Endodermal cell (in vitro differentiated cells): ENCODE data around the gene PRUNE2. TPM values are rescaled to one million over a fixed set of nuclear protein-coding genes. Genes with fewer than 3 reads are reported as not detected.

Source experiments
- DNase-seq: peaks from one replicate; pipeline ENCODE4 v3.0.0-alpha.2; 2017
- H3K27ac ChIP-seq: 2 replicates; pipeline ENCODE4 v1.5.1; 2013; ENCODE audit warnings: mild to moderate bottlenecking, low read depth, low read length, moderate library complexity
- H3K27me3 ChIP-seq: 2 replicates; pipeline ENCODE4 v1.6.1; 2013; ENCODE audit warnings: mild to moderate bottlenecking, low read length, moderate library complexity; ENCODE audit not compliant: insufficient read depth, control insufficient read depth, poor library complexity, severe bottlenecking
- H3K36me3 ChIP-seq: 2 replicates; pipeline ENCODE4 v1.7.0; 2013; ENCODE audit warnings: mild to moderate bottlenecking, low read length, moderate library complexity; ENCODE audit not compliant: control insufficient read depth, insufficient read depth
- H3K4me1 ChIP-seq: one replicate; pipeline ENCODE4 v1.7.0; 2013; ENCODE audit warnings: low read length; ENCODE audit not compliant: control insufficient read depth, insufficient read depth
- H3K4me3 ChIP-seq: 2 replicates; pipeline ENCODE4 v1.5.1; 2013; ENCODE audit warnings: mild to moderate bottlenecking, low read length, moderate library complexity
- H3K9ac ChIP-seq: 2 replicates; pipeline ENCODE4 v1.6.1; 2013; ENCODE audit warnings: mild to moderate bottlenecking, low read length, moderate library complexity; ENCODE audit not compliant: poor library complexity, severe bottlenecking; ENCODE audit errors: extremely low read depth
- H3K9me3 ChIP-seq: 2 replicates; pipeline ENCODE4 v1.6.1; 2013; ENCODE audit warnings: mild to moderate bottlenecking, low read length, moderate library complexity; ENCODE audit not compliant: control insufficient read depth
- H3K27ac Mint-ChIP-seq: 2 replicates; pipeline ENCODE4 v1.8.0; 2020; ENCODE audit warnings: mixed read lengths
- H3K27me3 Mint-ChIP-seq: 2 replicates; pipeline ENCODE4 v1.8.0; 2021; ENCODE audit warnings: mild to moderate bottlenecking, mixed read lengths; ENCODE audit not compliant: insufficient read depth
- H3K36me3 Mint-ChIP-seq: 2 replicates; pipeline ENCODE4 v1.8.0; 2020; ENCODE audit warnings: low read depth, mixed read lengths
- H3K4me1 Mint-ChIP-seq: 2 replicates; pipeline ENCODE4 v1.8.0; 2020; ENCODE audit warnings: mixed read lengths
- H3K4me3 Mint-ChIP-seq: 2 replicates; pipeline ENCODE4 v1.8.0; 2020; ENCODE audit warnings: mild to moderate bottlenecking, moderate library complexity, mixed read lengths
- H3K9me3 Mint-ChIP-seq: 2 replicates; pipeline ENCODE4 v1.8.0; 2020; ENCODE audit warnings: mild to moderate bottlenecking, mixed read lengths
- WGBS, 2 experiments: methylation state at CpG; one replicate each; pipeline versions ENCODE4 v1.1.5 to v1.1.7; 2013; ENCODE audit warnings: missing lambda C conversion rate in 2 of 2, mixed read lengths in 1 of 2; ENCODE audit not compliant: insufficient coverage in 1 of 2, insufficient read length in 1 of 2; 5-methylcytosine and 5-hydroxymethylcytosine counted together
- total RNA-seq, 2 donors: library from RNA; stranded (reverse); fragmentation: NEBNext Ultra II Directional in 1 of 2; extraction: Animal tissue kit (Norgen Biotek cat#: 25700) in 1 of 2; gene quantifications; 2 replicates in 1 of 2; 3 replicates in 1 of 2; pipeline ENCODE4 v1.2.1, GENCODE V29; 2021
- TF ChIP-seq, protein P1 (sequence below): fragments of 200-600 bp; sonication (generic); conservative IDR thresholded peaks from 2 replicates; pipeline ENCODE4 v1.5.0; 2021; ENCODE audit warnings: antibody characterized with exemption, mild to moderate bottlenecking

Gene PRUNE2
- total RNA-seq, 2 donors from 2014 or later, result 4.1 to 6.8 TPM

DNA sequence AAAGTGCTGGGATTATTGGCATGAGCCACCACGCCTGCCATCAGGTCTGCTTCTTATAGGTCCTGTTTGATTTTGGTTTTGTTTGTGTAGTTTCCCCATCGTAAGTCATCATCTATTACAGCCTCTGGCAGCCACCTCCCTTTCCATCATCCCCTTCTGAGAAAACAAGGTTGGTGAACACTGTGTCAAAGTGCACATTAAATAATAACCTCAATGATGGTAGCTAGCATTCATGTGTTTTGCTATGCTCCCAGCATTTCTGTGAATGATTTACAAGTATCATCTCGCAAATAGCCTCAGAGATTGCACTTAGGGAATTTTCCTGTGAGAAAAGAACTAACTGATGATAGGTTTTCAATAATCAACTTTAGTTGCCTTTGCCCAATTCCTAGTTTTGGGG is 9.9 kb downstream of the PRUNE2 start:
- no peak overlapping the region for H3K4me3 Mint-ChIP-seq
- no peaks in the 10 kb centered on the region for H3K9me3 Mint-ChIP-seq
- WGBS, 2 experiments, result 88% methylated on average over 2 of the region's 3 CpGs; no CpG with 5 or more reads in 1 of the 2 experiments
- Histone ChIP-seq H3K9ac (no peak overlapping the region), H3K4me3 (no peak overlapping the region), H3K4me1 (no peaks in the 10 kb centered on the region), H3K27me3 (peaks cover 3% of the 10 kb centered on the region), H3K27ac (no peak overlapping the region), H3K36me3 (no peaks in the 10 kb centered on the region), H3K9me3 (no peaks in the 10 kb centered on the region)
- no peaks in the 10 kb centered on the region for H3K36me3 Mint-ChIP-seq
- H3K27me3 Mint-ChIP-seq, result peaks cover 11% of the 10 kb centered on the region
- DNase-seq, result no peak
- TF ChIP-seq, protein P1, sequence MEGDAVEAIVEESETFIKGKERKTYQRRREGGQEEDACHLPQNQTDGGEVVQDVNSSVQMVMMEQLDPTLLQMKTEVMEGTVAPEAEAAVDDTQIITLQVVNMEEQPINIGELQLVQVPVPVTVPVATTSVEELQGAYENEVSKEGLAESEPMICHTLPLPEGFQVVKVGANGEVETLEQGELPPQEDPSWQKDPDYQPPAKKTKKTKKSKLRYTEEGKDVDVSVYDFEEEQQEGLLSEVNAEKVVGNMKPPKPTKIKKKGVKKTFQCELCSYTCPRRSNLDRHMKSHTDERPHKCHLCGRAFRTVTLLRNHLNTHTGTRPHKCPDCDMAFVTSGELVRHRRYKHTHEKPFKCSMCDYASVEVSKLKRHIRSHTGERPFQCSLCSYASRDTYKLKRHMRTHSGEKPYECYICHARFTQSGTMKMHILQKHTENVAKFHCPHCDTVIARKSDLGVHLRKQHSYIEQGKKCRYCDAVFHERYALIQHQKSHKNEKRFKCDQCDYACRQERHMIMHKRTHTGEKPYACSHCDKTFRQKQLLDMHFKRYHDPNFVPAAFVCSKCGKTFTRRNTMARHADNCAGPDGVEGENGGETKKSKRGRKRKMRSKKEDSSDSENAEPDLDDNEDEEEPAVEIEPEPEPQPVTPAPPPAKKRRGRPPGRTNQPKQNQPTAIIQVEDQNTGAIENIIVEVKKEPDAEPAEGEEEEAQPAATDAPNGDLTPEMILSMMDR, result no peak
- H3K4me1 Mint-ChIP-seq, result no peaks in the 10 kb centered on the region
- H3K27ac Mint-ChIP-seq, result no peak overlapping the region

DNA sequence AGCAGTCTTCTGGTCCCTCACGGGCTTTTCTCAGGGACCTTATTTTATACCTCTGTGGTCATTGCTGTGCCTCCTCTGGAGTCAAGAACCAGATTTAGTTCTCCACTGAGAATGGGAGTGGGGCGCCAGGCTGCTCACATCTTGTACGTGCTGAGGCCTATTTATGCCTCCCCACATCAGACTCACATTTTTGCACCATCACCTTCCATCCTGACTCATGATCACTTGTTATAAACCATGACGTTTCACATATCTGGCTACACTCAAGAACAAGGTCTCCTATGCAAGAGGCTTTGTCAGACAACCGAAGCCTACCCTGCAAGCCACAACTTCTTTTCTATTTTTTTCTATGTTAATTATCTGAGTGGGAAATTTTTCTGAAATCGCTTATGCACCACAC is 10.7 kb downstream of the PRUNE2 start:
- TF ChIP-seq, protein P1, result no peak
- no peaks in the 10 kb centered on the region for H3K4me1 ChIP-seq

DNA sequence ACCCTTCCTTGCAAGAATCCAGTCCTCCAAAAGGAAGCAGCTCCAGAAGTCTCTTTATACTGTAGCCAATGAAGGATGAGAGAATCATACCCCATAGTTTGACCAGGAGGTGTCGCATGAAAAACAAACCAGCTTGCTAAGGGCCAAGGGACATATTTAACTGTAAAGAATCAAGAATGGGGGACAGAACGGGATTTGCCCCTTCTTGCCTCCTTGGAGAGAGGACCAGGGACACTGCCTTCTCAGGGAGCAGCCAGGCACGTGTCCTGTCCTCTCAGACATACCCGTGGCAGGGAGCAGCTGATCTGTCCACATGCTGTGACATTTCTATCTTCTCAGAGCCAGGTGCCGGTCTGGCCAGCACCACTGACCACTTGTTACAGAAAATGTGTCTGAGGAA is 11.7 kb downstream of the PRUNE2 start:
- peaks cover 1% of the 10 kb centered on the region for H3K27me3 Mint-ChIP-seq
- no peaks in the 10 kb centered on the region for H3K4me1 ChIP-seq
- H3K9ac ChIP-seq, result no peak overlapping the region
- no peaks in the 10 kb centered on the region for H3K27me3 ChIP-seq
- TF ChIP-seq, protein P1, result no peak
- no peak overlapping the region for H3K27ac Mint-ChIP-seq
- no peak overlapping the region for H3K4me3 Mint-ChIP-seq
- WGBS, 2 experiments, result 88% methylated on average over 3 to 5 of the region's 5 CpGs
- H3K36me3 Mint-ChIP-seq, result no peaks in the 10 kb centered on the region
- DNase-seq, result no peak
- H3K4me1 Mint-ChIP-seq, result no peaks in the 10 kb centered on the region
- H3K9me3 ChIP-seq, result no peaks in the 10 kb centered on the region
- no peak overlapping the region for H3K4me3 ChIP-seq
- H3K27ac ChIP-seq, result no peak overlapping the region
- H3K36me3 ChIP-seq, result no peaks in the 10 kb centered on the region
- H3K9me3 Mint-ChIP-seq, result no peaks in the 10 kb centered on the region

More for the DNA sequence above, 10.7 kb downstream of the PRUNE2 start:
- no peaks in the 10 kb centered on the region for H3K36me3 ChIP-seq
- Mint-ChIP-seq H3K27ac (no peak overlapping the region), H3K4me1 (no peaks in the 10 kb centered on the region), H3K27me3 (peaks cover 5% of the 10 kb centered on the region), H3K9me3 (no peaks in the 10 kb centered on the region), H3K4me3 (no peak overlapping the region), H3K36me3 (no peaks in the 10 kb centered on the region)
- H3K9me3 ChIP-seq, result no peaks in the 10 kb centered on the region
- WGBS, 2 experiments, result 89 to 97% methylated on average over 4 to 6 of the region's 6 CpGs
- H3K27me3 ChIP-seq, result no peaks in the 10 kb centered on the region
- no peak overlapping the region for H3K4me3 ChIP-seq
- no peak overlapping the region for H3K9ac ChIP-seq
- H3K27ac ChIP-seq, result no peak overlapping the region
- no peak for DNase-seq
